HG03558 (cell line): ENCODE measurements around the gene TTC28.

Experiments used
- ATAC-seq: cut with Tn5 transposase; IDR thresholded peaks from one replicate; pipeline ENCODE4 v1.9.1; 2021; ENCODE audit warnings: moderate number of reproducible peaks; ENCODE audit not compliant: unreplicated experiment; ENCODE audit errors: extremely low read depth

TTC28 gene

DNA sequence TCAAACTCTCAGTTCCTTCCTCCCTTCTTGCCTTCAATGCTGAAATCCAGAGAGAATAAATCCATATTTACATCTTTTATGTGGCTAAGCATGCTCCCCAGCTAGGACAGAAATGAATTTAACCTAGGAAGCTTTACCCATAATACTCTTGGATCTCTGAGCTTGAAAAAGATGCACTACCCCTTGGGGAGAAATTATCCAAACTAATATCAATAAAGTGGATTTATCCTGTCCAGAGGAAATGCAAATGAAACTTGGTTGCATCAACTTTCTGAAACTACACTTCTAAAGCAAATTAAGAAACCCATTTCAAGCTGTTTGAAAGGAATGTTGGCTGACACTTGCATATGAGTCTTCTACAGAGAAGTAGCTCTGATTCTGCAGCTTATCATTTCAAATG is 347.9 kb downstream of the TTC28 start:
- ATAC-seq, result no peak

DNA sequence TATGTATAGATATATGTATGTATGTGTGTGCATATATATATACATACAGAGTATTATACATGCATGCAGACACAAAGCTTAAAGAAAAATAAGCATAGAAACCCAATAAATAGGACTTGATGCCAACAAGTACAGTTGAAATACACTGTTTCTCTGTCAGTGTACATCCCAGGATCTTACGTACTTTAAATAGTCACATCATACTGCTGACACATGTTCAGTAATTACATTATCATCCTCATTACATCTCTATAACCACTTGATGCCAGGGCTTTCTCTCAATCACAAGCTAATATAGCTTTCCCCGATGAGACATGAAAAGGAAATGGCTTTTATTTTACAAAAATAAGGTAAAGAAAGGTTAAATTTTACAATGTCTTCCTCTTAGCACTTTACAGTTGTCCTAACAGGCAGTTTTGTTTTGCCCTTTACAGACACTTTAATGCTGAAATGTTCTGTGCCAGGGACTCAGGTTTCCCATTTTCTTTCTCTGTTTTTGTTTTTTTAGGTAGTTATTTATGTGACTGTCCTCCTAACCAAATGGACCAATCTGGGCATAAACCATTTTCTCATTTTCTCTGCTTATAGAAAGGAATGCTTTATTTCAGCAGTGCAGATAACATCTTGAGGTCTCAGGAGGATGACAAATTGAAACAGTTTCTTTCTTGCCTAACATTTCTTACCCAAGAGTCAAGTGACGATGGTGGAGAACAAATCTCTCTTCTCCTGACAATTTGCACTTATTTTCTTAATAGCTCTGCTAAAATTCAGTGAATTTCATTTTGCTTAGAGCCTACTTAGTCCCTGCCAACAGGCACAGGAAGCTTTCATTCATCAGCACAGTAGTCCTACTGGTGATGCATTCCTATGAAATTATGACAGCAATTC is 350.2 kb downstream of the TTC28 start:
- no peak for ATAC-seq

DNA sequence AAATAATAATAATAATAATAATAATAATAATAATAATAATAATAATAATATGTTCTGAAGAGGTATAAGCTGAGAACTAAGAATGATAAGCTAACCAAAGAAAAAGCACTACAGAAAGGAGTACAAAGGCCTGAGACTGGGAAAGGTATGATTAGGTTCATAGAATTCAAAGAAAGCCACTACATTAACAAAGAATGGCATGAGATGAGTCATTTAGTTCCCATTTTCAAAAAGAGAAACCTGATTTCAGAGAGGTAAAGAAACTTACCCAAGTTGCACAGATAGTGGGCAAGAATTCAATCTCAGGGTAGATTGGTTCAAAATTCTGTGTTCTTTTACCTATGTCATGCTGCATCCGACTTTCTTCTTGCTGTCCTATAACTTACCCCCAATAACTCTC is 350.9 kb downstream of the TTC28 start:
- ATAC-seq, result no peak

DNA sequence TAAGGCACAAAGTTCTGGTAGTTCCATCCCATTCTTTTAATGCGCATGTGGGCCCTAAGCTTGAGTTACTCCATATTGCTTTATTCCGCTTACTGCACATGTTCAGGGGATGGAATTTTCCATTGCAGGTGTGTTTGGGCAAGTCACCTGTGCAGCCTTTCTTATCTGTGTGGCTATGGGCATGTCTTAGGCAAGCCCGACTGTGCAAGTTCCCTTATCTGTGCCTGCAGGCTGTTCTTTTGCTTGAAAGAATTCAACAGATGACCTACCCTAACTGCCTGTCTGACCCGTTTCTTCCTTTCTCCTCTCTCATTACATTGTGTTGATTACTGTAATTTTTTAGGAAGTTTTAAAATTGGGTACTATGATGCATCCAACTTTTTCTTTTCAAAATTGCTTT is 363.6 kb downstream of the TTC28 start:
- no peak for ATAC-seq

DNA sequence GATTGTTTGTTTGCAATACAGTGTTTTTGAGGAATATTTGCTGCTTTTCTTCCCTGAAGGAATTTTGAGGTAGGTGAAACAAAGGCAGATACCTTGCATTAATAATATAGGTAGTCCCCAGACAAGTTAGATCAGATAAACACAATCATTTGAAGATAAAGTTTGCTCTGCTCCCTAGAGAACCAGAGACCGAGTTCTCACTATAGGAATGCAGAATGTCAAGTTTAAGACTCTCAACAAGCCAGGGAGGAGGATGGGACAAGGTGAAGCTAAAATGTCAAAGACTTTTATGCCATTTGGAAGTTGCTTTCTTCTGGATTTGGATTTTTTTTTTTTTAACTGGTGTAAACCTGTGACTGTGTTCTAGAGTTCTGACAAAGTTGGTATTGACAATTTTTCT is 364.7 kb downstream of the TTC28 start:
- no peak for ATAC-seq

DNA sequence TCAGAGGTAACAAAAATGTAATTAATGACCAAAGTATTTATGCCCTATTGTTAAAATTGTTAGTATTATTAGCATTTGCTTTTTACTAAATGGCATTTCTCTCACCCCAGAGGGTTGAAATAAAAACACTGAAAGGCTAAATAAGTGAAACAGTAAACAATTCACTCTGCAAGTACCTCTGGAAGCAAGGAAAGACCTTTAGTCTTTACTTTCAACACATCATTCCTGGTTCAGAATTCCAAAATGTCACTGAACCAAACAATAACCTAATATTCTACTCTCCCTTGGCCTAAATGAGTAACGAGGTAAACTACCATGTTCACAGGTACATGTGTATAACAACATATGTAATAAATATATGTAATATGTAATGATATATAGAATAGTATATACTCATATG is 369.3 kb downstream of the TTC28 start:
- ATAC-seq, result no peak

DNA sequence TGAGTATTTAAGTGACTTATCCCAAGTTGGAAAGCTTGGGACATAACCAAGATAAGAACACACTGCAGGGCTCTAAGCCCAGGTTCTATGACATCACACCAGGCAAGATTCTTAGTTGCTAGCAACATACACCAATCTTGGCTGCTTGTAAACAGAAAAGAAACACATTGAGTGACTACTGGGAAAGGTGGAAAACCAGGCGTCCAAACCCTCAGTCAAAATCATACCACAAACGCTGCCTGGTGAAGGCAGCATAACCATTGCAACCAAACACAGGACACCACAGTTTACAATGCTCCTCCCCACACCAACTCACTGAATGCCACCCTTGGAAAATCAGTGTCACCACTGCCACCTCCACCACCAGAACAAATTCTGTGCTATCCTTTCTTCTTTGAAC is 379.9 kb downstream of the TTC28 start:
- no peak for ATAC-seq

DNA sequence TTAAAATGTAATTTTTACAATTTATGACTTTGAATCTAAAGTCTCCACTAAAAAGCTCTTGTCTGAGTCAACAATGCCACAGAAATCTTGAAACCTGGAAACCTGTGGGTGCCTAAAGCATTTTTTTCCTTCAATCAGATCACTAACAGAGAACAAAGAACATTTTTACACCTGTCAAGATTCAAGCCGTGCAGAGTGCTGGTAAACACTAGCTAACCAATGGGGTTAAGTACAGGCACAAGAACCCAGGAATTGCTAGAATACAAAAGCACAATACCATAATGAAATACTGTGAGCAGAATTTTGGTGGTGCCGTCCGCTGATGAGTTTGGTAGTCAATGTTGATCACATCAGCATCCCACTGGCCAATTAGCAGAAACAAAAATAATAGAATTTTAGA is 380.3 kb downstream of the TTC28 start:
- no peak for ATAC-seq

DNA sequence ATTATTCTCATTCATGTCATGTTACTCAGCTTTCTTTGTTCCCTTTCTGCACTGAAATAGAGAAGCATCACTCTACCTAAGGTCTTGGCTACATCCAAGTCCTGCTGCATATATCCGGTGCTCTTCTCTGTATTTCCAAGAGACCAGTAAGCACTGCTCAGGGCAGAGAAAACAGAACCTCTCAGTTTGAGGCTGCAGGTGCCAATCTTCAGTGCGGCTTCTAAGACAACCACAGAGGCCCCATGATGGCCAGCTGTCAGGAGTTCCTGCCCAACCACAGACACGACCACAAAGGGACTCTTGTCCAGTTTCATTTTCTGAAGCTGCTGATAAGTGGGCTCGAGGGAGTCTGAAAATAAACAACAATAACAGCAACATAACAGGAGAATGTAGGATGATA is 382.1 kb downstream of the TTC28 start:
- ATAC-seq, result no peak

DNA sequence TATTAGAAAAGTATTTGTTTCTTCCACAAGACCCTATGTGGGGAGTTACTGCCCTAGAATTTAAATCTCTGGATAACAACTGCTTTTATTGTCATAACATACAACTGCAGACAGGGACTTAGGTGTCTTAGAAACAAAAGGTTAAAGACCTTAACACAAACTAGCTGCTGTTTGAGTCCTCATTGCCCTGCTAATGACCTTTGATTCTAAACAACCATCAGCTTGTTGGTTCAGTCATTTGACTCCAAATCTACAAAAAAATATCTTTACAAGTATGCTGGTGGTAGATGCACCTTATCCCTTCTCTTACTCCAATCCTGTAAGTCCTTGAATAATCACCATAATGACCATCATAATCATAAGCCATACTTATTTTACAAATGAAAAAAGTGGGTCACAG is 383.2 kb downstream of the TTC28 start:
- ATAC-seq, result no peak

DNA sequence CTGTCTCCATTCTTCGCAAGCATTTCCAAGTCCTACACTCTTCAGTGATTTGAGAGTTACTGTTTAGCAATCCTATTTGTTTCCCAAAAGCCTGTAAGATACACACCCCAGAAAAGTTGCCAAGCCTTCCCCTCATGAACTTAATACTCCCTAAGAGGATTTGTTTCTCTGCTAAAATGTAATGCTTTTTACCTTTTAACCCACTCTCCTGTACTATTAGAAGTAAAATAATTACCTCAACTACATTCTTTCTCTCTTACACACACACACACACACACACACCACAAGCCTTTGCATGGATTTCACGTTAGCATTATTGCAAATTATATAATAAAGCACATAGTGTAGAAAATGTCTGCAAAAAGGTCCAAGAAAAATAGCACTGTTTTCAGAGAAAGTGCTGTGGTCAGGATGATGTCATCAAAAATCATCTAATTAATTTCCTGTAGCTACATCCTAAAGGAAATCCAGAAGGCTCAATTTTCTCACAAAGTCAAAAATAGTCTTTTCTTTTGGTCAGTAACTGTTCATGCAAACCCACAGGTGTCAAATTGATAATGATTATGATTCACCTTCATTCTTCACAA is 396.5 kb downstream of the TTC28 start:
- no peak for ATAC-seq

DNA sequence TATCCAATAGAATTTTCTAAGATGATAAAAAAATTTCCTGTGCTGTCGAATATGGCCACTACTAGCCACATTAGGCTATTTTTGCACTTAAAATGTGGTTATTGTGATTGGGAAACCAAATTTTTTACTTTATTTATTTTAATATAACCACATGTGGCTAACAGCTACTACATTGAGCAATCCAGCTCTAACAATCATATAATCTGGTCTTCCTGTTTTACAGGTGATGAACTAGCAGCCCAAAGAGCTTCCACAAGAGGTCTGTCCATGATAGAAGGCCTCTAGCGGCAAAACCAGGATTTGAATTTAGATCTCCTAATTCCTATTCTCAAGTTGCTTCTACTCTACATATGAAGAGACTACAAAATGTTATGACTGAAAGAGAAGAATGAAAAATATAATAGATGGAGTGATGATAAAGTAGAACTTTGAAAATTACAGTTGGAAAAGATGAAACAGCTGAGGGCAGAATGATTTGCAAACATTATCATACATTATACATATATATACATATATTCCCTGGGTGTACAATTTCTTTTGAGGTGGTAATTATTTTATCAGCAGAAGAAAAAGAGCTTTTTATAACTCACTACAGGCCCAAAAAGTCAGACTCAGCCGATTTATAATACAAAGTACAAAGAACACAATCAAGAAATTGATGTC is 397.1 kb downstream of the TTC28 start:
- no peak for ATAC-seq

DNA sequence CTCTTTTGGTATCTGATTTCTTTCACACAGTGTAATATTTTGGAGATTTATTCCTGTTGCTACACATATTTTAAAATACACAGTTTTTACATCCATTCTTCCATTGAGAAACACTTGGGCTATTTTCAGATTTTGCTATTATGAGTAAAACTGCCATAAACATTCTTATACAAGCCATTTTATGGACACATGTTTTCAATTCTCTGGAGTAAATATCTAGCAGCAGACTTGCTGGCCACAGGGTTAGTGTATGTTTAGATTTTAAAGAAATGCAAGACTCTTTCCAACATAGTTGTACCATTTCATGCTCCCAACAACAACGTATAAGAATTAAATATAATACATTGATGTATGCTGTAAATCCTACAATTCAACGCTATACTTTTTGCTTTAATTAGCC is 399.8 kb downstream of the TTC28 start:
- ATAC-seq, result no peak

DNA sequence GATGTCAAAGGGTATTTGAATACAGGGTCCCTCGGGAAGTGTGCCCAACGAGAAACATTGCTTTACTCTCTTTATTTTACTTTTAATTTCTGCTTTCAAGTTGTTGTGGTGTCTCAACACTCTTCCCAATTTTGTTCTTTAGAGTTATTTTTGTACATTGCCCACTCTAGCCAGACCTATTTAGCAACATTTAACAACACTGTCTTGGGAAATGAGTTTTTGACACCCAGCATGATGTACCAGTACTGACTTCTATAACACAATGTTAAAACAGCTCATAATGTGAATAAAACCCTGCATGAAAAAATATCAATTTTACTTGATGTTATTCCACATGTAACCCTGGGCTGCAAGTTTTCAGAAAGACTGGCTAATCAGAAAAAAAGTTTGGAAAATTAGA is 410.4 kb downstream of the TTC28 start:
- no peak for ATAC-seq

DNA sequence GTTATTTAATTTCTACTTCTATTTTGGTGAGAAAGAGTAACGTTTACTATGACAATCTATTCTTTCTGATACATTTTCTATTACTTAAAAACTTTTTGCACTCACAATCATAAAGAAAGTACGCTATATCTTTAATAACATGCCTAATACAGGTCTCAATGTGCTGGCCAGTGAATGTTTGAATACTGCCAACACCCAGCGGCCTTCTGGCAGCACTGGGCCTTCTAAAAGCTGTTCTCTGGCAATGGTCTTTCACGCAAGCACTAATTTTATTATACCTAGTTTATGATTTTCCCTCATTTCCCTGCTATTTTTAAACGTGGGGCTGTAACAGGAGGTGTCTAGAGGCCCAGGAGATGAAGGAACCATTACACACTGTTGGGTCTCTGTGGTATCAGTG is 410.8 kb downstream of the TTC28 start:
- no peak for ATAC-seq

DNA sequence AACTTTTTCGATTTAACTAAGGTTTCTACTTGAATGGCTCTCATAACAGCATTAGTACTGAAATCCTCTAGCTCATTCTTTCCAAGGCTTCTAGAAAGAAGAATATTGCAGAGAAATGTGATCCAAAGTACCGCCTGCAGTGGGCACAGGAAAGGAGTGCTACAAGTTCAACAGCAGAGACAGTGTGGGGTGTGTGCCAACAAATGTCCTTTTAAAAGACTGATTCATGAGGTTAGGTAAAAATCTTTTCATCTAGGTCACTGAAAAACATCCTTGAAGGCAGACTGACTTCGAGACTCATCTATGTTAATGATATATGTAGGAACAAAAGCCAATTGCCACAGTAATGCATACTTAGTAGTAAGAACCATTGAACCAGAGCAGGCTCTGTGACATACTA is 411.5 kb downstream of the TTC28 start:
- no peak for ATAC-seq

DNA sequence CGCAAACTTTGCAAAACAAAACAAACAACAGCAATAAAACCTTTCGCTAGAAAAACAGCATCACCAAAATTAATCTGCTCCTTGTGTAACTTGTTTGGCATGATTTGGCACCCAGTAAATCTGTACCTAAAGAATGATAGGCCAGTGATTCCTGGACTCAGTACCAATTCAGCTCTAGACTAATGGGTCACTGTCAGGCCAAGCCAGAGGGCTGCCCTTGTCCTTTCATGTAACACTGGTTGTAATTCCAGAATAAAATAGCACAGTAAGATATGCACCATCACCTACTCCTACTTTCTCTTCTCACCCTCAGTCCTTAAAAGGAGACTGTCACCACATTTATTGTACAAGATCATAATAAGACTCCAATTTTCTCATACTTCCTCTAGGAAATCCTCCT is 419.0 kb downstream of the TTC28 start:
- ATAC-seq, result no peak

DNA sequence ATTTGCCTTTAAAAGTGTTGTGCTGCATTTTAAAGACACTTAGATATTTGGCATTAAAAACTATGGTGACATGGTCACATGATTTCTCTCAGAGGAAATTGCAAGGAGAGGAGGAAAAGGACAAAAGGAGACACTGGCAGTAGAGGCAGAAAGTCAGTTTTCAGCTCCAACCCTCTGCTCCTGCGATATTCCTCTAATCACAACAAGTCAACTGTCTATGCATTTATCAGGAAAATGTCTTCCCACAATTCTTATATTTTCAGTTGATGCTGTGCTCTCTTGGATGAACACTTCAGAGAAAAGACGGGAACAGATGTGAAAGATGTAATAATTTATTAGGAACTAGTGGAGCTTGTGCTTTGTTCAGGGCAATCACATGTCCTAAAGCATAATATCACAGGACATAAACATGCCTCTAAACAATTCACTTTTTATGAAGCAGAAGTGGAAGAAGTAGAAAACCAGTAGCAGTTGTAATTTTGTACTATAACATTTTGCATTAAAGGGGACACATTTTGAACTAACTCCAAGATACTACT is 419.8 kb downstream of the TTC28 start:
- no peak for ATAC-seq

DNA sequence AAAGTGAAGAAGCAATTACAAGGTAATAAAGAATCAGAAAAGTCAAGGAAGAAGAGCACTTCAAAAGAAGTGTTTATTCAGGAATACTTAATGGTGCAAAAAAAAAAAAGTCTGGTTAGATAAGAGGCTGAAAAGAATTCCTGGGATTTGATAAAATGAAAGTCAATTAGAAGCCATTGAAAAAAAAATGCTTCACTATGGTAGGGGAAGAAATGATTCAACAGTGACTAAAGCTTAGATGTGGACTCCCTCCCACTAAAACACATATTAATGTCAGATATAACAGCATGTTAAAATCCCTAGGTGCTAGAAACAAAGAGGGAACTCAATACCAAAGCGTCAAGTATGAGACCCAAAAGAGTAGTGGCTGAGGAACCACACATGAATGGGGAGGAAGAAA is 425.2 kb downstream of the TTC28 start:
- no peak for ATAC-seq

DNA sequence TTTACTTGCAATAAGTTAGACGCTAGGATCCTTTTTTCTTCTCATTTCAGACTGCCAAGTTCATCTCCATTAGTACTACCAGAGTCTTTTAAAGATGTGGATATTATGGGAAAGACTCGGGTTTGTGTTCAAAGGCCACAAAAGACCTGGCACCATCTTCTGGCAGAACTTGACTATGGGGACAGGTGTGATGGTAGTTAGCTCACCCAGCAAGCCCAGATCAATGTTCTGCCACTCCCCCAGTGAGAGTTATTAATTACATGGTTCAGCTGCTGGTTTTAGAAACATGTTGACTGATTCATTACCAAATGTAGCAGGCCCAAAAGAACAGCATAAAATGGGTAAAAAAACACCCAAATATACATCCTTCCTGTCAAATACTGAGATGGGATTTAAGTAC is 427.1 kb downstream of the TTC28 start:
- ATAC-seq, result no peak

DNA sequence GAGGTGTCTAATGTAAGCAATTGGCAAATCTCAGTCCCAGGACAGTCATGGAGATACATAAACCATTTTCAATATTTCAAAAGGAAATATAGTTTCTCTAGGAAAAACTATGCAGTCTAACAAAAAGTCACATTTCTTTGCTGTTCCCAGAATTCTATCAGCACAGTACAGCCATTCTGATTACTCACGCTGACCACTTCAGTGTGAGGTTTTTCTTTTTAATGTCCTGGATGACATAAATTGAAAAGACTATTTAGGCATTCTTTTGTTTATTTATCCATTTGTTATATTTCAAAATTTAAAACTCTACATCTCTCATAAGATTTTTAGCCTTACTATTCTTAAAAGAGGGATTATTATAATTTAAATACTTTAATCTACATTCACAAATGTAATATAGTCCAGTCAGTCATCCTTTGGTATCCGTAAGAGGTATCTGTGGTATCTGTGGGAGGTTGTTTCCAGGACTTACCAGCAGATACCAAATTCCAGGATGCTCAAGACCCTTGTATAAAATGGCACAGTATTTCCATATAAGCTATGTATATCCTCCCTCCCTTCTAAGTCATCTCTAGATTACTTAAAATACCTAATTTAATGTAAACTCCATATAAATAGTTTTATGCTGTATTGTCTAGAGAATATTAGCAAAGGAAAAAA is 429.5 kb downstream of the TTC28 start:
- no peak for ATAC-seq
